Mucosa of gallbladder (tissue), 1 donor: ENCODE data around the gene SACM1L. TPM values are rescaled to one million over a fixed set of nuclear protein-coding genes. Genes with fewer than 3 reads are reported as not detected.
"Not testable (repeated sequence)": the region's sequence is repeated elsewhere in the genome, so short reads cannot be mapped to it uniquely, and the experiment has no call there.

Experiments
- DNase-seq: peaks from one replicate; pipeline ENCODE4 v3.0.0-alpha.2; 2020; ENCODE audit warnings: low spot score
- total RNA-seq: library from RNA; stranded (reverse); gene quantifications from one replicate; pipeline ENCODE4 v1.2.1, GENCODE V29; 2021
- donor health status: DM: no; HTN: no; CAD: no.

Gene SACM1L
- total RNA-seq, 1 donor from 2014 or later, result 51.8 TPM

DNA sequence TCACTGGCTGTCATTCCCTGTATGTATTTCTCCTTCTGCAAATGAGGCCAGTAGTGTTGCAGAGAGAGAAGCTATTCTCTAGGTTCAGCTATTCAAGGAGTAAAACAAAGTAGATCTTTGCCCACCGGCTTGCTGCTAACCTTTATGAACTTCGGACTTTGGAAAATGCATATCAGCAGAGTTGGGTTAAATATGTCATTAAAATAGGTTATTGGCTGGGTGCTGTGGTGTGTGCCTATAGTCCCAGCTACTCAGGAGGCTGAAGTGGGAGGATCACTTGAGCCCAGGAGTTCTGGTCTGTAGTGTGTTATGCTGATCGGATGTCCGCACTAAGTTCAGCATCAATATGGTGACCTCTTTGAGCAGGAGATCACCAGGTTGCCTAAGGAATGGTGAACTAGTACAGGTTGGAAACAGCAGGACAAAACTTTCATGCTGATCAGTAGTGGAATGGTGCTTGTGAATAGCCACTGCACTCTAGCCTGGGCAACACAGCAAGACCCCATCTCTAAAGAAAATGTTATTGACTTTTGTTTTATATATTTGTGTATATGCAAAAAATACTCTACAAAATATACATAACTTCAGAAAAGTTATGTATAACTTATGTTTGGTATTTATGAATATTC, 53.4 kb downstream of the SACM1L start:
- no peak for DNase-seq

DNA sequence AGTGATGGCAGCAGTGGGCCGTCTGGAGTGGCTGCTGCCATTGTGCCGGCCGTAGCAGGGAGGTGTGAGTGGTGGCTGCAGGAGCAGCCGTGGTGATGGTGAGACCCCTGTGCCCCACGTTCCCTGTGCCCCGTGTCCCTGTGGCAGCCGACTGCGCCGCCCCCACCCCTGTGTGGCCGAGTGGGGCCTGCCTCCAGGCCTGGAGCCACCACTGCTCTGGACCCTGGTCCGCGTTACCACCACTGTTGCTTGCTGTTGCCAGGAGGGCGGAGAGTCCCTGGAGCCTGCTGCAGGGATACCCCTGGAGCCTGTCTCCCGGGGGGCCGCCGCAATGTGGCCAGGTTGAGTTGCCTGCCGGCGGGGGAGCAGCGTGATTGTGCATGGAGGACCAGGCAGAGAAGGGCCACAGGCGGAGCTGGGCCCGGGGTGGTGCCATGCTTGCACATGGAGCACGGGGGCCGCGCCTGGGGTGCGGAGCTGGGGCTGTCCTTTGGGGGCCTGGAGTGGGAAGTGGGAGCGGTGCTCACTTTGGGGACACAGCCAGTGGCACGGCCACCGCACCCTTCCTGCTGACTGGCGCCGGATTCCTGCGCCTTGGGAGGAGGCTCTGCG, 57.1 kb downstream of the SACM1L start:
- DNase-seq, result no peak

DNA sequence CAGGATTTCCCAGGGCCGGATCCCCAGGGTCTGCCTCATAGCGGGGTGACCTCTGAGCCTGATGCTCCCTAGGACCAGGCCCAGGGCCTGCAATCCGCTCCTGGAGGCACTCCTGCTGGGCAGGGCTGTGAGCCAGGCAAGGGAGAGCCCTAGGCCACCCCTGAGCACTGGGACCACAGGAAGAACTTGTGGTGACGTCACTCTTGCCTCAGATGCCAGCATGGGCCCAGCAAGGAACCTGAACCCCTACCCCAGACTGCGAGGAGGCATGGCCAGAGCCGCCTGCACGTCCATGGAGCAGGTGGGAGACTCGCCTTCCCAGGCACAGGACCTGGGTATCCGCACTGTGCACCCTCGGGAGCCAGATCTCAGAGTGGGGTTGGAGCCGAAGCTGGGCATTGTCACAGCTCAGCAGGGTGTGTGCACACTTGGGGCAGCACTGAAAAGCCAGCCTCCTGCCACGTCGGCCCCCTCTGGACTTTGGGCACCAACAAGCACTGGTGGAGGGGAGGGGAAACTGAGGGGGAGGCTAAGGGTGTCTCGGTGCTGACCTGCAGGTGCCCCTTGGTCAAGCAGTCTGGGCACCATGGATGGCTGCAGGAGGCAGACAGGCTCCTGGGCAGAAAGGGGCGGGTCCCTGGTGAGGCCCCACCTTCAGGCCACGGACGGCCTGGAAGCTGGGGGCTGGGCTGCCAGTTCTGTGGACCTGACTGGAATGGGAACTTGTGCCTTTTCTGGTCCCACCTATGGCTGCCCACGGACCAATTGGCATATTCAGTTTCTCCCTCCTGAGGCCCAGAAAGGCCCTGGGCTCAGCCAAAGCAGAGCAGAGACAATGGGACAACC, 57.8 kb downstream of the SACM1L start:
- DNase-seq, result no peak

DNA sequence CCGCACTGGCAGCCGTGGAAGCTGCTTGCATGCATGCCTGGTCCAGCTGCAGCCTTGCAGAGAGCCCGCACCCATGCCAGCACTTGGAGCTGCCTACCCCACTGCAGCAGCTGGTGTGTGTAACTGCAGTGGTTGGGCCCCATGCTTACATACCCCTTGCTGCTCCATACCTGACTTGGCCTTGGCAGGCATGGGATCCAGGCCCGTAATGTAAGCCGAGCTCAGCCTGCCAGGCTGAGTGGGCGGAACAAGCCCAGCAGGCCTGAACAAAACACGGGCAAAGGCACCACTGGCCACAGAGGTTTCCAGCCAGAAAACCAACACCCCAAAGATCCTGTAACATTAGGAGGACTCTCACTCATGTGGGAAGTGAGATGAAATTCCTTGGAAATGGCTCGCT, 58.9 kb downstream of the SACM1L start:
- no peak for DNase-seq

DNA sequence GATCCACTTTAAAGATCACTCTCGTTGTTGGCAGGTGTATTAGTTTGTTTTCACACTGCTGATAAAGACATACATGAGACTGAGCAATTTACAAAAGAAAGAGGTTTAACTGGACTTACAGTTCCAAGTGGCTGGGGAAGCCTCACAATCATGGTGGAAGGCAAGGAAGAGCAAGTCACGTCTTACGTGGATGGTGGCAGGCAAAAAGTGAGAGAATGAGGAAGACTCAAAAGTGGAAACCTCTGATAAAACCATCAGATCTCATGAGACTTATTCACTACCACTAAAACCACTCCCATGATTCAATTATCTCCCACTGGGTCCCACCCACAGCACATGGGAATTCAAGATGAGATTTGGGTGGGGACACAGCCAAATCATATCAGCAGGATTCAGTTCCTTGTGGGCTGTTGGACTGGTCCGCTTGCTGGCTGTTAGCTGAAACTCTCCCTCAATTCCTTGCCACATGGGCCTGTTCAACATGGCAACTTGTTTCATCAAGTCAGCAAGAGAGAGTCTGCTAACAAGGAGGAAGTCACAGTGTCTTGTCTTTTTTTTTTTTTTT, 59.9 kb downstream of the SACM1L start:
- not testable (repeated sequence) for DNase-seq

DNA sequence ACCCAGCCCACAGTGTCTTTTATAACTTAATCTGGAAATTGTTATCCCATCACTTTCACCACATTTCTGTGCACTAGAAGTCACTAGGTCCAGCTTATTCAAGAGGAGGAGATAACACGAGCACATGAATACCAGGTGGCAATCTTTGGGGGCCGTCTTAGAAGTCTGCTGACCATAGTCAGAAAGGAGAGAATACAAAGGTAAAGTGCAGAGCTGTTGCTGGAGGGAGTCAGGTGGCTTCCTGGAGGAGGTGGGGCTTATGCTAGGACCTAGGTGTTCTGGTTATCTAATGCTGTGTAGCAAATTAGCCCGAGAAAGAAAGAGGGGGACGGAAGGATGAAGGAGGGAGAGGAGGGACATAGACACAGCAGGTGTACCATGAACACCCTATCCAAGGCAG, 60.7 kb downstream of the SACM1L start:
- no peak for DNase-seq

DNA sequence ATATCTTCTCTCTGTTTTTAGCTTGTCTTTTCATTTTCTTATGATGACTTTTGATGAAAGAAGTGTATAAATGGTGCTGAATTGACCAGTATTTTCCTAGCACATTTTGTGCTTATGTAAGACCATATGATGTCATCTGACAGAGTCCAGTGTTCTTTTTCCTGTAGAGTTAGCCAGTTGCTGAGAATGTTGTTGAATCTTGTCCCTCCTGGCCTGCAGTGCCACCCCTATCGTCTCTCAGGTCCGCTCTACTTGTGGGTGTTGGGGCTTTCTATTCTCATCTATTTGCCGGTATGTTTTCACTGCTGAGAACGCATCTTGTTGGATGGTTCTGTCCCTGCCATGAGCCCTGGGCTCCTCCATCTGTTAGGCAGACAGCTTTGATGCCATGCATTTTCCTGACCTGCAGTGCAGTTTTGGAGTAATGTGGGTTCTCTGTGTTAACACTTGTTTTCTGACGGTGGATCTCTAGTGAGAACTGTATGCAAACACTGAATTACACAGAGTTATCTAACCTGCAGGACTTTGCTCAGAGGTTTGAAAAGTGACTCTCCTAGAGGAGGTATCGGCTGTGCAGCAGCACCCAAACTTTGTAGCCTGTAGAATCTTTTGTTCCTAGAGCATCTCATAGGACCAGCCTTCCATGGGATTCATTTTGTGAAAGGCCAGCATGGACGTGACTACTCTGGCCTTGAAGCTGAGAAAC, 62.5 kb downstream of the SACM1L start:
- no peak for DNase-seq

DNA sequence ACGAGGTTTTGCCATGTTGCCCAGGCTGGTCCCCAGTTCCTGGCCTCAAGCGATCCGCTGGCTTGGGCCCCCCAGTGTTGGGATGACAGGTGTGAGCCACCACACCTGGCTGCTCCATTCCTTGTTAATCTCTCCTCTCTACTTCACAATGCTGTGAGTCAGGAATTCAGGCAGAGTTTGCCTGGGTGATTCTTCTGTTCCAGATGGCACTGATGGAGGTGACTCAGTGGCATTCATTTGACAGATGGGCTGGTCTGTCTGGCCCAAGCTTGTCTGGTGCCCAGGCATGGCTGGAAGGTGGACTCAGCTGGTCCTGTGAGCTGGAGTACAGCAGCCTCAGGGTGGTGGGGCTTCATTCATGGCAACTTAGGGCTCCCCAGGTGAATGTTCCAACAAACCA, 63.9 kb downstream of the SACM1L start:
- DNase-seq, result no peak

DNA sequence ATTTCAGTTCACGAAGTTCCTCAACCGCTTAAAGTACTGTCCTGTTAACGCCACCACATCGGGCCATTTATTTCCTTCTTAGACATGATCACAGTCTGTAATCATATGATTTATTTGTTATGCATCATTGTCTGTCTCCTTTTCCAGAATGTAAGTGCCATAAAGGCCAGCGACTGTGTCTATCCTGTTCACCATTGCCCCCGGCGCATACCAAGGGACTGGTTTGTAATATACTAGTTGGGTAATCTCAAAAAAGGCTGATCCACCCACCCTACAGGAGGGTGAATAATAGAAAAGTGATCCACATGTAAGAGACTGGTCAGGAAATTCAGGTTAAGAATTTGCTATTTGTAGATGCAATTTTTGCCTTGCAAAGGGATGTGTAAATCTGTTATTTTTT, 65.3 kb downstream of the SACM1L start:
- no peak for DNase-seq

DNA sequence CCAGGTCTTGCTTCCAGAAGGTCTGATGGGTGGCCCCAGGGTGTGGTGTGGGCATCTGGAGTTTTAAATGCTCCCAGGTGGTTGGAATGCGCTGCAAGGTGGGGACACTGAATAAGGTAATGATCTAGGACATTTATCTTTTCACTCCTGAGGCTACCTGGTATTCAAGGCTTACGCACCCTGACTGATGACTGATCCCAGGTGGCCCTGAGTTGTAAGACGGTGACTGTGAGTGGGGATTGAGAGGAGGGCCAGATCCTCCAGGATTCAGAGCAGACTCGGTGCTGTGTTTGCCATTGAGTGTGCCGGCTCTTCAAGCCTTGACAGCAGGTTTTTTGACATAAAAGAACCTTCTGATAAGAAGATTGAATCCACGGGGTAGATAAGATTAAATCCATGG, 66.9 kb downstream of the SACM1L start:
- peak; percentile 1 for DNase-seq

DNA sequence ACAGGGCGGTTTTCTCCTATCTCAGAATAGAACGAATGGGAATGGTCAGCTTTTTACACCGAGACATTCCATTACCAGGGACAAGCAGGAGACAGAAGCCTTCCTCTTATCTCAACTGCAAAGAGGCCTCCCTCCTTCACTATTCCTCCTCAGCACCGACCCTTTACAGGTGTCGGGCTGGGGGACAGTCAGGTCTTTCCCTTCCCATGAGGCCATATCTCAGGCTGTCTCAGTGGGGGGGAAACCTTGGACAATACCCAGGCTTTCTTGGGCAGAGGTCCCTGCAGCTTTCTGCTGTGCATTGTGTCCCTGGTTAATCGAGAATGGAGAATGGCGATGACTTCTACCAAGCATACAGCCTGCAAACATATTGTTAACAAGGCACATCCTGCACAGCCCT, 67.9 kb downstream of the SACM1L start:
- peak; percentile 3 for DNase-seq

DNA sequence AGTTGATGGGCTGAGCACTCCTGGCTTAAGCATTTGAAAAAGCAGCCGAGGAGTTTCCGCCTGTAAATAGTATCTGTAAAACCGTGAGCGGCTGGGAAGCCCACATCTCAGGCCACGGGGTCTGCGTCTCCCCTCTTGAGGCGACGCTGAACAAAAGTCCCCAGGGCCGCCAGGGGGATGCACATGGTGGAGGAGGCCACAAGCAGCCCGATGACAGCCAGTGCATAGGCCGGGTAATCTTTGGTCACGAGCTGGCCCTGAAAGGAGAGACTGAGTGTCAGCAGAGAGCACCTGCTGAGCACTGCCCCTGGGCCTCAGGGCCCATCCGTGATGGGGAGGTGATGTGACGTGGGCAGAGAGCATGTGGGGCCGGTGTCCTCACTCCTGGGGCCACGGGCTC, 69.7 kb downstream of the SACM1L start:
- DNase-seq, result peak; percentile 6

DNA sequence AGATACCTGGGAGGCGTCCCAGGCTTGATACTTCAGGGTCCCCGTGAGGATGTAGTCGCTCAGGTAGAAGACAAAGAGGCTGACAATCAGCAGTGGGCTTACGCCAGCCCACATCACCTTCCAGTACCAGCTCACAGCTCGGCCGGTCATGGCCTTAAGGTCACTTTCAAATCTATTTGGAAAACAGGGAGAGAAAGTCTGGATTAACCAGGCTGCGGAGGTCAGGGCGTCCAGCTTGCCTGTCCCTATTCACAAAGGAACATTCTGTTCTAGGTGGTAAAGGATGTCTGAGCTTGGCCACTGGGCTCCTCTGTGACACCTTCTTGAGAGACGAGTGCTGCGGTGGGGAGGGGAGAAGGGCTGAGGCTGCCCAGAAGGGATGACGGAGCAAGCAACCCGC, 70.7 kb downstream of the SACM1L start:
- DNase-seq, result peak; percentile 6

DNA sequence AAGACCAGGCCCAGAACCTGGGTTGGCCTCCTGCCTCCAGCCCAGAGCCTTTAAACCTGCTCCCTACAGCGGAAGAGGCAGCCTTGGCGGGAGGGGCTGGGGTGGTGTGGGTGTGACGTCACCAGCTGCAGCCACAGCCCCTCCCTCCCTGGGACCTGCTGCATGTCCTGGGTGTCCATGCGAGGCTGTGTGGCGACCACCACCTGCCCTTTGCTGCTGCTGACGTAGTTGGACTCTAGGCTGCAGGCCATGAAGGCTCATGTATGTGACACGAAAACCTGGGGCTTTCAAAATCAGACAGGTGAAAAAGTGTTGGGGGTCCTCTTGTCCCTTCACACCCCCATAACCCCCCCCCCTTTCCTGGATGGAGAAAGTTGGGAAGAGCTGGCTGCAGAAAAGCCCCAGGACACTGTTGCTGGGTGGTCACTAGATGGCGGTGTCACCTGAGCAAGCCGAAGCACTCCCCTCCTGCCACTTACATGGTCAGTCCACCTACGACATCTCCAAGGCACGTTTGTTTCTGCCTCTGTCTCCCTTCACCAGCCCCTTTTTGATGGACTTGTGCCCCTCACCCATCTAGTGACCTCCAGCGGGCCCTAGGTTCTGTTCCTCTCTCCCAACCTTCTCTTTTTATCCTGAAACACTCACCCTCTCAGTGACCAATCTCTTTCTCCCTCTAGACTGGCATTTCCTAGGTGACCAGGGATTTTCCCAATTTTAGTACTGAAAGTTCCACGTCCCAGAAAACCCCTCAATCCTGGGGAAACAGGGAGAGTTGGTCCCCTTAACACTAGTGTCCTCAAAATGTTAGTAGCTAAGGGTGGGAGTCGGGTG, 71.9 kb downstream of the SACM1L start:
- DNase-seq, result peak; percentile 40

DNA sequence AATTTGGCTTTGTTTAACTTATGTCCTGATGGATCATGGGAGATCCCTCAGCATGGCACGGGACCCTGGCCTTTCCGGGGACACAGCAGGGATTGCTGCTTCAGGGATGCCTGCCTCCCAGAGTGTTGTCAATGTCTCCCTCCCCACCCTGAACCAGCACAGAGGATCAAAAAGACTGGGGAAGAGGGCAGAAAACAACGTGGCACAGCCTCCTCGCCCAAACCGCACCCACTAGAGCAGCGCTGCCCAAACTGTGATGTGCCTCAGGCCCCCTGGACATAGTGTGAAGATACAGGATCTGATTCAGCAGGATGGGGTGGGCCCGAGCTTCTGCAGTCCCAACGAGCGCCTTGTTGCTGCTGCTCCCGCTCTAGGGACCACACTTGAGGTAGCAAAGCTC, 72.6 kb downstream of the SACM1L start:
- peak; percentile 6 for DNase-seq

DNA sequence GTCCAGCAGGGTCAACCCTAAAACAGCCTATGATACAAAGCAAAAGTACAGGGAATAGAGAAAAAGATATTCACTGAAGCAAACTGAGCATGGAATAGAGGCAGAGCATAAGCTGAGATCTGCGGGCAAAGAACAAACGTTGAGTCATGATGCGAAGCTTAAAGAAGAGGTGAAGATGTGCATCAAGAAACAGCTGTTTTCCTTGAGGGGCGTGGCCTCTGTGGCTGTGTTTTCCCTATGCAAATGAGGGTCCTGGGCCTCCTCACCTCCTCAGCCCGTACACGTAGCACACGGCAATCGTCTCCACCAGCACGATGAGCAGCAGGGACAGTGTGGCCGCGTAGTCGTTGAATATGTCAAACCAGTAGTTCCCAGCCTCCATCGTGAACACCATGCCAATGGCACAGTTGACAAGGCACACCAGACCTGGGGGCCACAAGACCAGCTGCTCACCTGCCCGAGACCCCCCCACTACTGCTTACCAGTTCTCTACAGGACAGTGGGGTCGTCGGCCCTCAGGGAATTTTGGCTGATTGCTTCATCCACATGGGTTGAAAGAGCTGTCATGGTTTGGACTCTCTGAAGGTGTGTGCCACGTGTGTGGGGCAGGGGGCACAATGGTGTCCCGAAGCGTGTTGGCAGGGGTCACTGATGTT, 73.6 kb downstream of the SACM1L start:
- peak; percentile 9 for DNase-seq

DNA sequence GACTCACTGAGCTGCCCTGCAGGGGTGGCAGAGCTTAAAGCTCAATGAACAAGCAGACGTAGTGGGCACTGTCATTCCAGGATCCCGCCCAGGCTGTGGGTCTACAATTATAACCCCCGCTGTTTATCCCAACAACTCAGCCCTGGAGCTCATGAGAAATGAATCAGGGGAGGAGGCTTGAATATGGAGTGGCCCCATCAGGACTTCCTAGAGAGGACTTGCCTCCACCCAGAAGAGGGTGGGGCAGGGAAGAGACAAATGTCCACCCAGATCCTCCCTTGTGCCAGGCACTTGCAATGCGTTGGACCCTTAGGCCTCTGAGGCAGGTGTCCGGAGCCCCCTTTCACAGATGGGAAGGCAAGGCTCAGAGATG, 74.1 kb downstream of the SACM1L start:
- peak; percentile 8 for DNase-seq

DNA sequence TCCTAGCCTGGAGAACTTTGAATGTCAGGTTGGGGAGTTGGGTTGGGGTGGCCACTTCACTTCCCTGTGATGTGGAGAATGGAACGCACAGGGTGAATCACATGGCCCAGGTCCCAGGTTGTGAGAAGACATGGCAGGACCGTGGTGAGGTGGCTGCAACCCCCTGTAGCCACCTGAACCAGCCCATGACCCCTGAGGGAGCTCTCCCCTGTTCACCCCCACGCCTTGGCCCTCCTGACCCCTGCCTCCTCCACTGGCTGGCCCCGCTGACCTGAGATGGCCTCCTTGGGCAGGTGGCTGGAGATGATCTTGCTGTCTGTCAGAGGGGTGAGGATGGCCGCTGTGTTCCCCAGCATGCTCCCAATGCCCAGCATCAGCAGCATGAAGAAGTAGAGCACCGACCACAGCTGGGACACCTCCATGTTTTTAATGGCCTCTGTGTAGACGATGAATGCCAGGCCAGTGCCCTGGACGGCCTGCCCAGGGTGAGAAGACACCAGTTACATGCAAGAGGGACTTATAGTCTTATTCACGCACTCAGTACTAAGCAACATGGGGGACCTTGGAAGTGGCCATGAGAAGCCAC, 76.2 kb downstream of the SACM1L start:
- DNase-seq, result peak; percentile 8

DNA sequence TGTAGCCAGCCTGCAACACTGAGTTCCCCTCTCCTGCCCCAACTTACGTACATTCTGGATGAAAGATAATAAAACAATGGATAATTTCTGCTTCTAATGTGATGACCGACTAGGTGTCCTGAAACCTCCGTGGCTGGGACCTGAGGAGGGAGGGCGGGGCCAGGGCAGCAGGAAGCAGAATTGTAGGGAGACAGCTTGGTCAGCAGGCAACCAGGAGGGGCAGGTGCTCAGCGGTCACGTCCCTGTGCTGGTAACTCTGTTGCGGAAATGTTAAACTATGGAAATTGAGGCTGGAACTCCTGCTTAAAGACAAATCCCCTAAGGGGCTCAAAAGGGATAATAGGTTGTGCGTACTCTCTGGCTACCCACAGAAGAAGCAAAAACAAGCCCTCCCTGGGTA, 76.8 kb downstream of the SACM1L start:
- DNase-seq, result peak; percentile 8

DNA sequence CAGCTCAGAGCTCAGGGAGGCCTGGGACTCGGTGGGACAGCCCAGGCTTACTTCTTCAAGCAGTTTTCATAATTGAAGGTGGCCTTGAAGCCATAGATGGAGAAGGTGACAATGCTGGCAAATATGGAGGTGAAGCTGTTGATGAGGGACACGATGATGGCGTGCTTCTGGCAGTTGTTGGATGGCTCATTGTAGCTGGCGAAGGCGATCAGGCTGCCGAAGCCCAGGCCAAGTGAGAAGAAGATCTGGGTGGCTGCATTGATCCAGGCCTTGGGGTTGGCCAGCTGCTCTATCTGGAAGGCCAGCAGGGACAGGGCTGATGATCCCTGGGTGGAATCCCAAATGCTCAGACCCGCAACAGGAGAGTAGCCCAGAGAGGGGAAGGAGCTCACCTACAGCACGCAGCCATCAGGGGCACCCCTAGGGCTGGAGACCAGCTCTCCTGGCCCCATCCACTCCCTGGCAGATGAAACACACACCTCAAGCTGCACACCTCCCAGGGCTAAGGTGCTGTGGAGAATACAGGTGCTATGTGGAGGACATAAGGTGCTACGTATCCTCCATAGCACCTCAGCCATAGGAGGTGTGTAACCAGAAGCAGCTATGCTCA, 82.1 kb downstream of the SACM1L start:
- no peak for DNase-seq
